Uterus (tissue), 4 donors: ENCODE measurements around the gene RTP3. TPM values are rescaled to one million over a fixed set of nuclear protein-coding genes. Genes with fewer than 3 reads are reported as not detected.

ENCODE experiments used
- DNase-seq, 2 donors: peaks; one replicate each; pipeline ENCODE4 v3.0.0-alpha.2; 2019 to 2020
- H3K27ac ChIP-seq, 2 donors: fragments of 200-600 bp; sonication (generic); 1 replicate in 1 of 2; 2 replicates in 1 of 2; pipeline ENCODE4 v1.5.1; 2016 to 2018
- H3K27me3 ChIP-seq, 2 donors: fragments of 200-600 bp; sonication (generic); one replicate each; pipeline ENCODE4 v1.5.1; 2018 to 2019; ENCODE audit warnings: control low read depth in 1 of 2
- H3K36me3 ChIP-seq, 2 donors: fragments of 200-600 bp; sonication (generic); one replicate each; pipeline ENCODE4 v1.5.1; 2019; ENCODE audit warnings: control low read depth in 1 of 2
- H3K4me1 ChIP-seq, 2 donors: fragments of 200-600 bp; sonication (generic); one replicate each; pipeline ENCODE4 v1.5.1; 2018 to 2019; ENCODE audit warnings: control low read depth in 1 of 2
- H3K4me3 ChIP-seq, 2 donors: fragments of 200-600 bp; sonication (generic); 1 replicate in 1 of 2; 2 replicates in 1 of 2; pipeline ENCODE4 v1.5.1; 2018 to 2019; ENCODE audit warnings: mild to moderate bottlenecking in 1 of 2
- H3K9me3 ChIP-seq, 2 donors: fragments of 200-600 bp; sonication (generic); one replicate each; pipeline ENCODE4 v1.5.1; 2019; ENCODE audit warnings: control low read depth in 1 of 2
- CTCF ChIP-seq, 4 experiments: fragments of 200-600 bp in 2 of 4; fragments of 450-650 bp in 2 of 4; sonication (generic) in 2 of 4; IDR thresholded peaks; one replicate each; pipeline ENCODE4 v1.5.1; 2016 to 2019; ENCODE audit warnings: antibody characterized with exemption in 4 of 4, mild to moderate bottlenecking in 2 of 4, moderate library complexity in 1 of 4
- POLR2A ChIP-seq, 2 donors: fragments of 450-650 bp; IDR thresholded peaks; one replicate each; pipeline ENCODE4 v1.6.1; 2016; ENCODE audit warnings: antibody characterized with exemption in 2 of 2, mild to moderate bottlenecking in 1 of 2, moderate library complexity in 1 of 2
- intact Hi-C: fragments of 100-400 bp; cut with DNase I; formaldehyde crosslinking; loops from one replicate; pipeline ENCODE4 v1.15.1; 2023; ENCODE audit warnings: low total_unique reads
- total RNA-seq, 4 donors: library from RNA; depleted of rRNA in 3 of 4; stranded (reverse); fragments of >200 nt in 3 of 4; gene quantifications; one replicate each; pipeline versions ENCODE4 v1.1.0 to v1.2.4, GENCODE V29; 2014 to 2023
- donor health status: DM: yes; HTN: yes; CAD: no.

Gene RTP3
- total RNA-seq, 4 donors from 2014 or later: not detected

GRCh38 chr3:46466273-46466672 lies 31.5 kb upstream of the RTP3 start:
- DNase-seq: no peak
- Histone ChIP-seq H3K4me3 (no peak overlapping the region), H3K4me1 (no peaks in the 10 kb centered on the region), H3K27ac (no peak overlapping the region), H3K36me3 (no peaks in the 10 kb centered on the region), H3K9me3 (no peaks in the 10 kb centered on the region), H3K27me3 (no peaks in the 10 kb centered on the region)
- TF ChIP-seq CTCF (IDR thresholded peaks at IDR 0.05): no peak
- TF ChIP-seq POLR2A (IDR thresholded peaks at IDR 0.05): no peak
- intact Hi-C loops: no loop called here

- no peak for DNase-seq
- intact Hi-C loops: no loop called here
- H3K4me1 ChIP-seq: no peaks in the 10 kb centered on the region
- H3K4me3 ChIP-seq: no peak overlapping the region
- H3K36me3 ChIP-seq: no peaks in the 10 kb centered on the region
- no peak overlapping the region for H3K27ac ChIP-seq
- H3K27me3 ChIP-seq: no peaks in the 10 kb centered on the region
- no peak for TF ChIP-seq POLR2A (IDR thresholded peaks at IDR 0.05)
- no peak for TF ChIP-seq CTCF (IDR thresholded peaks at IDR 0.05)
- no peaks in the 10 kb centered on the region for H3K9me3 ChIP-seq
Measured at GRCh38 chr3:46466871-46467403, 30.8 kb upstream of the RTP3 start.

DNA sequence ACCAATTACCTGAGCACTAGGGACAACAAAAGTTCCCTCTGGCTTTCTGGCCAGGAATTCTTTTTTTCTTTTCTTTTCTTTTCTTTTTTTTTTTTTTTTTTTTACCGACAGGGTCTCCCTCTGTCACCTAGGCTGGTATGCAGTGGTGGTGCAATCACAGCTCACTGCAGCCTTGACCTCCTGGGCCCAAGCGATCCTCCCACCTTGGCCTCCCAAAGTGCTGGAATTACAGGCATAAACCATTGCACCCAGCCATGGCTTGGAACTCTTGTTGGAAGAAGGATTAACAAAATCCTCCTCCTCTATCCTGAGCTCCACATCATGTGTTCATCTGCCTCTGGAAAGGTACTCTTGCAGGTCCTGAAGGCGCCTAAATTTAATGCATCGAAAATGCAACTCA lies 30.2 kb upstream of the RTP3 start:
- Histone ChIP-seq H3K27me3 (no peaks in the 10 kb centered on the region), H3K27ac (no peak overlapping the region), H3K4me3 (no peak overlapping the region), H3K4me1 (no peaks in the 10 kb centered on the region), H3K36me3 (no peaks in the 10 kb centered on the region), H3K9me3 (no peaks in the 10 kb centered on the region)
- intact Hi-C loops: no loop called here
- DNase-seq: no peak
- TF ChIP-seq CTCF (IDR thresholded peaks at IDR 0.05) (no peak), POLR2A (IDR thresholded peaks at IDR 0.05) (no peak)

DNA sequence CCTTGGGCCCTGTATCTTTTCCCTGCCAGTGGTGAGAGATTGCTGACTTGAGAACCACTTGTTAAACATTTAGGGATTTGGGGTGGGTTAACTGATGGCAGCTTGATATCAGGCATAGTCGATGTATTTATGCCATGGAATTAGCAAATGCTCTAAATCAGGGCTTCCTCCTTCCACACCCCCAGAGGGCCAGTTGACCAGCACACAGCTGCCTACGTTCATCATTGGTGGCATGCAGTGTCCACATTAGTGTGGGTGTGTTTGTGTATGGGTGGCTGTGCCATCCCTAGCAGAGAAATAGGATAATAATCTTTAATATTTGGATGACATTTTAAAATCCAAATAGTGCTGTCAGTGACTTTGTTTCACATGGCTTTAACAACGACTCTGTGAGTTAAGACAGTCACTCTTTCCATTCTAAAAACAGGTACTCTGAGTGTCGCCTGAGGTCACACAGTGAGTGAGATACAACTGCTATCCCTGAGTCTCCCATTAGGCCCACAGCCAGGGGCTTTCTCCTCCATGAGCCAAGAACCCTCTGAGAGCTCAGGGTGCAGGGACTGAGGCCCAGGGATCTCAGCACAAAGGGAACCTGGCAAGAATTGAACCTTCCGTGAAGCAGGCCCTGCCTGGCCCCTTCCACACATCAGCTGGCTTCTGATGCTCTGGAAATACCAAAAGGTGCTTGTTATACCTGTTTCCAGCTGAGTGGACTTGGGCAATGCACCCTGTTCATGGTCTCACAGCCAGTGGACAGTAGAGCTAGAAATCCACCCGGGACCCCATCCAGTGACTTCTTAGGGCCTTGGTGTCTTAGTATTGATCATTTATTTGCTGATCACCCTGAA lies 28.8 kb upstream of the RTP3 start:
- intact Hi-C loops: no loop called here
- no peaks in the 10 kb centered on the region for H3K4me1 ChIP-seq
- TF ChIP-seq CTCF (IDR thresholded peaks at IDR 0.05): no peak
- no peak for TF ChIP-seq POLR2A (IDR thresholded peaks at IDR 0.05)
- H3K36me3 ChIP-seq: no peaks in the 10 kb centered on the region
- H3K9me3 ChIP-seq: no peaks in the 10 kb centered on the region
- H3K4me3 ChIP-seq: no peak overlapping the region
- H3K27me3 ChIP-seq: no peaks in the 10 kb centered on the region
- no peak for DNase-seq
- no peak overlapping the region for H3K27ac ChIP-seq

GRCh38 chr3:46469680-46470357 lies 28.0 kb upstream of the RTP3 start:
- TF ChIP-seq CTCF (IDR thresholded peaks at IDR 0.05) (no peak), POLR2A (IDR thresholded peaks at IDR 0.05) (no peak)
- Histone ChIP-seq H3K27ac (no peak overlapping the region), H3K4me3 (no peak overlapping the region), H3K36me3 (no peaks in the 10 kb centered on the region), H3K27me3 (no peaks in the 10 kb centered on the region), H3K4me1 (no peaks in the 10 kb centered on the region), H3K9me3 (no peaks in the 10 kb centered on the region)
- no peak for DNase-seq
- intact Hi-C loops: no loop called here
